OCI-M2 (cell line): Measurements from ENCODE around the gene ZNF536.

Experiments
- DNase-seq: peaks from one replicate; lab custom pipeline; 2025; ENCODE audit not compliant: unreplicated experiment; lab: John Stamatoyannopoulos, UW

Gene ZNF536

DNA sequence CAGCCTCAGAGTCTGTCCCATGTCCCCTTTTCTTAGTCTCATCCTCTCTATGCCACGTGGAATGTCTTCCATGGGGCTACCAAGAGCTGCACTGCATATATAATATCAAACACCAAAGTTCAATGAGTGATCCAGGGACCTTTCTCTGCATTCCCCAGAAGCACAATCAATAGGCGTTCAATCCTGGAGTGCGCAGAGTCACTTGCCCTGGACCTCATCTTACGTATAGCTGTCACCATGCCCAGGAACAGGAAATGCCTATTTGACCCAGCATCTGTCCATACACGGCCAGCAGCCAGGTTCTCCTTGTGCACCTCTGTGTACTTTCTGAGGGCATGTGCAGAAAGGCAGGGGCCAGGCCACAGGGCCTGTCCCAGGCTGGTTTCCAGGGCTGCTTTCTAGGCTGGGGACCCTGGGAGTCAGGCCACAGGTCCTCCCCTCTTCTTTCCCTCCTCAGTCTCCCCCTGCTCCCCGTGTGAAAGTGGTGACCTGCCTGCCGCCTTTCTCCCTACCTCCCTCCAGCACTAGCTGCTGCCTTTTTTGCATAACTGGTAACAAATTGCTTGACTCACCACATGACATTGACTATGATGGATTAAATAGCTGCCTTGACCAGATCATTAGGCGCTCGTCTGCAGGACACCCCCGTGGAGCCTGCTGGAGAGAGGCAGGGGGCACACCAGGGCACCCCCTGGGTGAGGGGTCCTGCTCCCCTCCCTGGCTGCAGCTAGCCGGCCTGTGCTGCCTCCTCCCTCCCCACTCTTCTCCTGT is 222.0 kb downstream of the ZNF536 start:
- no peak for DNase-seq

DNA sequence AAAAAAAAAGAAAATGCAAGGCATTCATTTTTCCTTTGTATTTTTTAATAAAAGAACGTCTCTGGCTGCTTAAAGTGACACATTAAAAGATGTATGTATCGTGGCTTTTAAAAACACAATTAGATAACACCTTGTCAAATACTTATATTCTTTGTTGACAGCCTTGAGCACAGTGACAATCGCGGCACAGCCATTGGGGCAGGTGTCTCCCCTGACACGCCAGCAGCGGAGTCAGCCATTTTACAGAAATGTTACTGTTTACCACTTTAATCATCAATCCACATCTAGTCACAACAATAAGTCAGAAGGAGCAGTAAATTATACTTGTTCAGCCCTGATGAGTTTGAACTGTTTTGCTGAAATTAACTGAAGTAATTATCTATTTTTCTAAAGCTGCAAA is 224.1 kb downstream of the ZNF536 start:
- DNase-seq, result no peak

DNA sequence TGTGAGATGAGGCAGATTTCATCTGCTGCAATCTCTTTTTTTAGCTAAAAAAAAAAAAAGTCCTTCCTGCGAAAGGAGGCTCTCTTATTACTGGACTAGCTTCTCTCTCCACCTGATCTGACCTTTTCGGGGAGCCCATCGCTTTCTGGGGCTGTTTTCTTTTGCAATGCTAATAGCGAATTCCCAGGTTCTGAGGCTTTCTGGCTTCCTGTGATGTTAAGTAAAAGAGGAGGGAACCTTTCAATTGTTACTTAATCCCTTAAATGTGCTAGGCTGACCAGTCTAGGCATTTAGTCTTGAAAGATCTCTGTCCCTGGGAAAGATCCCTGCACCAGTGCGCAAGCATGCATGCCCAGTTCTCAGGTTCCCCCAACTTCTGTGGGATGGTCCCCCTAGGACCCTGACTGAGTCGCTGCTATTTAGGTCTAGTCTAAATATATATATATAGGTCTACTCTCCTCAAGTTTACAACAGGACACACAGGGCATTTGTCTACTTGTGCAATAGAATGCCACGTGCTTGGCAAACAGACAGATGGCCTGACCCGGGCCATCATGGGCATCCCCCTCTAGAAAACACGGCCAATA is 224.7 kb downstream of the ZNF536 start:
- no peak for DNase-seq

DNA sequence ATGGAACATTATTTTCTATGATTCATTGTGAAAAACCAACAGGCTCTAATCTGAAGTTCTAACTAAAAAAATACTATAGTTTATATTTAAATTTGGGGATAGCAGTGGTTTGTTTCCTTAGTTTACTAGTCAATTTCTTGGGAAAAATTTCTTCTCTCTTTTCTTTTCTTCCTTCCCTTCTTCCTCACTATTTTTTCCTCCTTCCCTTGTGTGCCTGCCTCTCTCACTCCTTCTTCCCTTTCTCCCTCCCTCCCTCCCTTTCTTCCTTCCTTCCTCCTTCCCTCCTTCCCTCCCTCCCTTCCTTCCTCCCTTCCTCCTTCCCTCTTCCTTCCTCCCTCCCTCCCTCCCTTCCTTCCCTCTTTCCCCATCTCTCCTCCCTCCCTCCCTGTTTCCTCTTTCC is 226.5 kb downstream of the ZNF536 start:
- no peak for DNase-seq

DNA sequence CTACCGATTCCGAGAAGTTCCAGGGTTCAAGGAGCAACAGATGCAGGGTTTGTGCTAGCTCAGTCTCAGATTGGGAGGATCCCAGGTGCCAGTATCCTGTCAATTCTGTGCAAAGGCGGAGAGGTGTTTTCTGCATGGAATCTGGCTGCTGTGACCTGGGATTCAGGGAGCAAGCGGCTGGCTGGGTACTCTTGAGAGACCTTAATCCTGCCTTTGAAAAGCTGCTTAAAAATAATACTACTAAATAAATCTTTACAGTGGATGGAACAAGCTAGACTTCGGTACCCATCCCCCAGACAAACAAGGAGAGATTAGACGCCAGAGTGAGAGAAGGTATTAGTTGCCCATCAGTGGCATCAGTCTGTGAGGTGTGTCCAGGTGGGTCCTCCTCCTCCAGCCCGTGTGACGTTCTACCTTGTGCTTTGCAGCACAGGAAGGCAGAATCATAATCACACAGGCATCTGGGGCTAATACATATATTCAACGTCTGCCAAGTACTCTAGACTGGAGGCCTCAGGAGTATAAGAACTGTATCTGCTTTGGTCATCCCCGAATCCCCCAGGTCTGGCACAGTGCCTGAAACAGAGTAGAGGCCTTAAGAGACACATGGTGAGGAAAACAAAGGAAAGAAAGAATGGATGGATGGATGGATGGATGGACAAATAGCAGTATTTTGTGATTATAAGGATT is 230.6 kb downstream of the ZNF536 start:
- DNase-seq, result no peak

DNA sequence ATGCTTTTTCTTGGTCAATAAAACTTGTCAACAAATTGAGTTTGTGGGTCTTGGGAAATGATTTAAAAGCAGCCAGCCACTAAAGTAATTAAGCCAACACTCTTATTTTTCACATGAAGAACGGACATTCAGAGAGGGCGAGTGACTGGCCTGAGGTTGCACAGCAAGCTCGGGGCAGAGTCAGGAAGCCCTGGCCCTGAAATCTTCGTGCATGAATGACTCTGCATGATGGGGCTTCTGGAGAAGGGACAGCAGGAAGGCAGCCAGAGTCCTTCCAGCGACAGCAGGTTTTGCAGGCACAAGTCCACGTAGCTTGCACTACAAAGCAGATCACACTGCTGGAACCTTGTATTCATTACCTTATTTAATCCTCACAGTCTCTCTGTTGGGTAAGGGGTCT is 232.5 kb downstream of the ZNF536 start:
- DNase-seq, result no peak

DNA sequence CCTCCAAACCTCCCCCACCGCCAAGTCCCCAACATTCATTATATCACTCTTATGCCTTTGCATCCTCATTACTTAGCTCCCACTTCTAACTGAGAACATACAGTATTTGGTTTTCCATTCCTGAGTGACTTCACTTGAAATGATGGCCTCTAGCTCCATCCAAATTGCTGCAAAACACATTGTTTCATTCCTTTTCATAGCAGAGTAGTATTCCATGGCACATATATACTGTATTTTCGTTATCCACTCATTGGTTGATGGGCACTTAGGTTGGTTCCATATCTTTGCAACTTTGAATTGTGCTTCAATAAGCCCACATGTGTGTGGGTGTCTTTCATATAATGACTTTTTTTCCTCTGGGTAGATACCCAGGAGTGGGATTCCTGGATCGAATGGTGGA is 233.1 kb downstream of the ZNF536 start:
- no peak for DNase-seq

DNA sequence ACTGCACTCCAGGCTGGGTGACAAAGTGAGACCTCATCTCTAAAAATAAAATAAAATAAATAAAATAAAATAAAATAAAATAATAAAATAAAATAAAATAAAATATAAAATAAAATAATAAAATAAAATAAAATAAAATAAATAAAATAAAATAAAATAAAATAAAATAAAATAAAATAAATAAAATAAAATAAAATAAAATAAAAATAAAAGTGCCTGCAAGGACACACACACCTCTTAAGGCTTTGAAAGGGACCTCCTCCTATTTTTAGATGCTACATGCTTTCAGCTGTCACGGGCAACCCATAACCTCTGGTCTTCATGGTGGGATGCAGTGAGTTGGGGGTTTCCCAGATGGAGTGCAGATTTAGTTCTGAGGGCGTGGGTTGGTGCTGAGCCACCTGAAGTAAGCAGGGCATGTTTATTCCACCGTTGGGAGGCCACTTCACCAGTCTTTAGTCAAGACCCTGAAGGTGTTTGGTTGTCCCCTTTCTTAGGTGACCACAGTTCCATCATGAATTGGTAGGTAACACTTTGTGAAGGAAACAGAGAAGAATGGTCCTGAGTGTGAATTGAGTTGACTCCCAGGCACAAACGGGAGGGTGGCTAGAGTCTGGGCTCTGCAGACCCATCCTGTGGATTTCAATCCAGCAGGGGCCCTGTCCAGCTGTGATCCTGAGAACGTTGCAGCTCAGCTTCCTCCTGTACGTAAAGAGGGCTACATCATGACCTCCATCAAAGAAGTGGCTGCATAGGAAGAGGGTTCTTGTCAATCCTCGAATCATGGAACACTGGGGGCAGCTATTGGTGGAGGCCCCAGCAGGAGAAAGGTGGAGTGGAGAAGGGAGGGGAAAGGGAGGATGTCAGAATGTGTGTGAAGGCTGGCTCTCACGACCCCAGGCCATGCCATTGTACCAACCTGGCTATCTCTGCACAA is 234.2 kb downstream of the ZNF536 start:
- no peak for DNase-seq
